Natural killer cell treated with Interleukin-12 subunit alpha and Interleukin-12 subunit beta and Interleukin-15 and Interleukin-18, amount 100 ng/mL, for 72 hours (primary cell): Measurements from ENCODE around the gene MUC2. TPM values are rescaled to one million over a fixed set of nuclear protein-coding genes. Genes with fewer than 3 reads are reported as not detected.
A peak's percentile ranks its signal among the peaks of the same experiment; 100 is the strongest.

Experiments
- ATAC-seq, 2 donors: fragments of 150-1000 bp; cut with Tn5 transposase in 1 of 2; sonication (Bioruptor Pico), chemical (Tn5 transposase) in 1 of 2; 2 replicates each; pipeline ENCODE4 v1.10.0; 2021
- DNase-seq: peaks from one replicate; pipeline ENCODE4 v3.0.0; 2022; ENCODE audit warnings: low spot score
- H3K27ac Mint-ChIP-seq, 2 donors: 1 replicate in 1 of 2; 2 replicates in 1 of 2; pipeline ENCODE4 v1.8.0; 2022; ENCODE audit warnings: mixed read lengths in 2 of 2, mild to moderate bottlenecking in 1 of 2, moderate library complexity in 1 of 2
- H3K27me3 Mint-ChIP-seq, 2 donors: 1 replicate in 1 of 2; 2 replicates in 1 of 2; pipeline ENCODE4 v1.8.0; 2022; ENCODE audit warnings: mixed read lengths in 2 of 2
- H3K36me3 Mint-ChIP-seq: one replicate; pipeline ENCODE4 v1.8.0; 2022; ENCODE audit warnings: mixed read lengths
- H3K4me1 Mint-ChIP-seq, 2 donors: 1 replicate in 1 of 2; 2 replicates in 1 of 2; pipeline ENCODE4 v1.8.0; 2022; ENCODE audit warnings: low read depth in 2 of 2, mixed read lengths in 2 of 2, mild to moderate bottlenecking in 1 of 2
- H3K4me3 Mint-ChIP-seq: one replicate; pipeline ENCODE4 v1.8.0; 2022; ENCODE audit warnings: mixed read lengths
- H3K9me3 Mint-ChIP-seq: 2 replicates; pipeline ENCODE4 v1.8.0; 2022; ENCODE audit warnings: mixed read lengths
- total RNA-seq, 2 donors: library from RNA; stranded (reverse); gene quantifications; one replicate each; pipeline ENCODE4 v1.2.3, GENCODE V29; 2022

Gene MUC2
- total RNA-seq, 2 donors from 2014 or later: not detected

- Mint-ChIP-seq H3K9me3 (no peaks in the 10 kb centered on the region), H3K27ac (no peak overlapping the region), H3K4me1 (peaks cover 5 to 7% of the 10 kb centered on the region in 2 donors), H3K36me3 (no peaks in the 10 kb centered on the region), H3K4me3 (no peak overlapping the region), H3K27me3 (peaks cover 3 to 8% of the 10 kb centered on the region in 2 donors)
- ATAC-seq (no peak), DNase-seq (no peak)
Measured at GRCh38 chr11:1051356-1052132, 23.1 kb upstream of the MUC2 start.

GRCh38 chr11:1052133-1053011 is 22.3 kb upstream of the MUC2 start:
- Mint-ChIP-seq H3K36me3 (no peaks in the 10 kb centered on the region), H3K4me3 (no peak overlapping the region), H3K27ac (no peak overlapping the region), H3K27me3 (peaks cover 0 to 3% of the 10 kb centered on the region in 2 donors), H3K9me3 (no peaks in the 10 kb centered on the region), H3K4me1 (peaks cover 0 to 3% of the 10 kb centered on the region in 2 donors)
- DNase-seq: peak; percentile 54
- no peak for ATAC-seq

- peaks cover 0 to 3% of the 10 kb centered on the region in 2 donors for H3K4me1 Mint-ChIP-seq
- no peak overlapping the region for H3K4me3 Mint-ChIP-seq
- H3K27ac Mint-ChIP-seq: no peak overlapping the region
- DNase-seq: peak; percentile 59
- no peak for ATAC-seq
- H3K36me3 Mint-ChIP-seq: no peaks in the 10 kb centered on the region
- H3K27me3 Mint-ChIP-seq: peaks cover 0 to 9% of the 10 kb centered on the region in 2 donors
- H3K9me3 Mint-ChIP-seq: no peaks in the 10 kb centered on the region
Measured at GRCh38 chr11:1053121-1053901, 21.4 kb upstream of the MUC2 start.

- H3K36me3 Mint-ChIP-seq: no peaks in the 10 kb centered on the region
- H3K4me3 Mint-ChIP-seq: no peak overlapping the region
- ATAC-seq (no peak), DNase-seq (peak; percentile 44)
- no peaks in the 10 kb centered on the region for H3K9me3 Mint-ChIP-seq
- H3K4me1 Mint-ChIP-seq: peaks cover 0 to 3% of the 10 kb centered on the region in 2 donors
- no peak overlapping the region for H3K27ac Mint-ChIP-seq
- peaks cover 7 to 11% of the 10 kb centered on the region in 2 donors for H3K27me3 Mint-ChIP-seq
Measured at GRCh38 chr11:1054143-1055108, 20.2 kb upstream of the MUC2 start.

GRCh38 chr11:1055109-1055703 is 19.5 kb upstream of the MUC2 start:
- no peak overlapping the region for H3K27ac Mint-ChIP-seq
- DNase-seq (peak; percentile 31), ATAC-seq (no peak)

GRCh38 chr11:1055990-1056771 is 18.5 kb upstream of the MUC2 start:
- H3K27me3 Mint-ChIP-seq: peaks cover 8 to 13% of the 10 kb centered on the region in 2 donors
- no peak for ATAC-seq
- peak; percentile 56 for DNase-seq
- no peaks in the 10 kb centered on the region for H3K36me3 Mint-ChIP-seq
- H3K4me3 Mint-ChIP-seq: no peak overlapping the region
- no peak overlapping the region for H3K27ac Mint-ChIP-seq
- no peaks in the 10 kb centered on the region for H3K4me1 Mint-ChIP-seq
- no peaks in the 10 kb centered on the region for H3K9me3 Mint-ChIP-seq

More at GRCh38 chr11:1055109-1055703, 19.5 kb upstream of the MUC2 start:
- Mint-ChIP-seq H3K4me3 (no peak overlapping the region), H3K27me3 (peaks cover 8 to 11% of the 10 kb centered on the region in 2 donors), H3K9me3 (no peaks in the 10 kb centered on the region), H3K36me3 (no peaks in the 10 kb centered on the region), H3K4me1 (peaks cover 0 to 3% of the 10 kb centered on the region in 2 donors)

- Mint-ChIP-seq H3K27me3 (peaks cover 19% of the 10 kb centered on the region in 2 donors), H3K27ac (no peak overlapping the region), H3K36me3 (peaks cover 4% of the 10 kb centered on the region), H3K4me3 (no peak overlapping the region), H3K9me3 (no peaks in the 10 kb centered on the region), H3K4me1 (no peaks in the 10 kb centered on the region)
- DNase-seq (no peak), ATAC-seq (no peak)
Measured at GRCh38 chr11:1057806-1058205, 16.9 kb upstream of the MUC2 start.

GRCh38 chr11:1059759-1060158 is 14.9 kb upstream of the MUC2 start:
- no peak overlapping the region for H3K27ac Mint-ChIP-seq

GRCh38 chr11:1060410-1060809 is 14.3 kb upstream of the MUC2 start:
- DNase-seq (peak; percentile 41), ATAC-seq (no peak)
- Mint-ChIP-seq H3K9me3 (no peaks in the 10 kb centered on the region), H3K4me1 (no peaks in the 10 kb centered on the region), H3K4me3 (no peak overlapping the region), H3K36me3 (peaks cover 4% of the 10 kb centered on the region), H3K27me3 (peaks cover 23 to 28% of the 10 kb centered on the region in 2 donors), H3K27ac (no peak overlapping the region)

More at GRCh38 chr11:1059759-1060158, 14.9 kb upstream of the MUC2 start:
- peaks cover 4% of the 10 kb centered on the region for H3K36me3 Mint-ChIP-seq
- ATAC-seq: no peak
- H3K4me1 Mint-ChIP-seq: no peaks in the 10 kb centered on the region
- peak; percentile 39 for DNase-seq
- H3K9me3 Mint-ChIP-seq: no peaks in the 10 kb centered on the region
- H3K4me3 Mint-ChIP-seq: no peak overlapping the region
- peaks cover 22 to 28% of the 10 kb centered on the region in 2 donors for H3K27me3 Mint-ChIP-seq

- Mint-ChIP-seq H3K4me1 (no peaks in the 10 kb centered on the region), H3K4me3 (no peak overlapping the region), H3K27ac (no peak overlapping the region), H3K9me3 (no peaks in the 10 kb centered on the region), H3K36me3 (peaks cover 4% of the 10 kb centered on the region), H3K27me3 (peaks cover 29 to 30% of the 10 kb centered on the region in 2 donors)
- DNase-seq (peak; percentile 49), ATAC-seq (no peak)
Measured at GRCh38 chr11:1060852-1061616, 13.6 kb upstream of the MUC2 start.

GRCh38 chr11:1062075-1062820 is 12.4 kb upstream of the MUC2 start:
- no peak overlapping the region for H3K4me3 Mint-ChIP-seq
- peaks cover 30% of the 10 kb centered on the region in 2 donors for H3K27me3 Mint-ChIP-seq
- DNase-seq (peak; percentile 44), ATAC-seq (no peak)
- no peaks in the 10 kb centered on the region for H3K4me1 Mint-ChIP-seq
- no peaks in the 10 kb centered on the region for H3K9me3 Mint-ChIP-seq
- H3K27ac Mint-ChIP-seq: no peak overlapping the region
- H3K36me3 Mint-ChIP-seq: peaks cover 4% of the 10 kb centered on the region
